ENCODE measurements around the gene LRP2. TPM values are rescaled to one million over a fixed set of nuclear protein-coding genes. Genes with fewer than 3 reads are reported as not detected.
"Not testable (repeated sequence)": the region's sequence is repeated elsewhere in the genome, so short reads cannot be mapped to it uniquely, and the experiment has no call there.

LRP2 gene
- total RNA-seq, result under 1 TPM; 0.04 to 0.07 TPM
- polyA plus RNA-seq, result not detected

- CTCF ChIA-PET, result no interaction called here
- peaks cover 31% of the 10 kb centered on the region for H3K27me3 ChIP-seq (ENCODE audit: insufficient read depth, low read length, poor library complexity, severe bottlenecking)
- Mint-ChIP-seq H3K4me1 (peaks cover 29 to 38% (median 38%) of the 10 kb centered on the region in 3 donors), H3K36me3 (peaks cover 0 to 2% (median 0%) of the 10 kb centered on the region in 3 donors), H3K27me3 (peaks cover 30 to 52% of the 10 kb centered on the region in 2 donors), H3K4me3 (peak within 1 kb of the TSS; percentile 86 to 98 (median 93)), H3K27ac (peak within 1 kb of the TSS in 7 of 8 donors; percentile 14 to 69 (median 49)), H3K9me3 (no peaks in the 10 kb centered on the region)
- H3K36me3 ChIP-seq (ENCODE audit: insufficient read depth, low read length), result no peaks in the 10 kb centered on the region
- H3K4me1 ChIP-seq (ENCODE audit: insufficient read depth, low read length), result peaks cover 20% of the 10 kb centered on the region
- DNase-seq, result peak; percentile 9 to 55 (median 19)
- H3K9me3 ChIP-seq (ENCODE audit: low read length), result no peaks in the 10 kb centered on the region
- H3K4me3 ChIP-seq (ENCODE audit: low read length), result peak within 1 kb of the TSS; percentile 71
- H3K27ac ChIP-seq (ENCODE audit: low read depth, low read length), result peak within 1 kb of the TSS; percentile 3
- POLR2A ChIA-PET, result no interaction called here
Observed at GRCh38 chr2:169362118-169362893, at the start of gene LRP2. Gene LRP2, minus strand, starts transcription at chr2:169362534. Its CDS starts 135 bp downstream, at chr2:169362399.

- H3K4me1 Mint-ChIP-seq, result no peaks in the 10 kb centered on the region
- no peak overlapping the region for H3K4me3 Mint-ChIP-seq
- no peaks in the 10 kb centered on the region for H3K36me3 ChIP-seq (ENCODE audit: insufficient read depth, low read length)
- no peak overlapping the region for H3K27ac Mint-ChIP-seq
- H3K27ac ChIP-seq (ENCODE audit: low read depth, low read length), result no peak overlapping the region
- no peaks in the 10 kb centered on the region for H3K27me3 ChIP-seq (ENCODE audit: insufficient read depth, low read length, poor library complexity, severe bottlenecking)
- H3K4me1 ChIP-seq (ENCODE audit: insufficient read depth, low read length), result no peaks in the 10 kb centered on the region
- H3K9me3 Mint-ChIP-seq, result peaks cover 0 to 4% (median 0%) of the 10 kb centered on the region in 5 donors
- POLR2A ChIA-PET, result no interaction called here
- CTCF ChIA-PET, result no interaction called here
- peaks cover 4 to 14% of the 10 kb centered on the region in 2 donors for H3K27me3 Mint-ChIP-seq
- H3K4me3 ChIP-seq (ENCODE audit: low read length), result no peak overlapping the region
- DNase-seq, result no peak
- H3K9me3 ChIP-seq (ENCODE audit: low read length), result no peaks in the 10 kb centered on the region
- H3K36me3 Mint-ChIP-seq, result no peaks in the 10 kb centered on the region
Observed at GRCh38 chr2:169406891-169407290, 44.6 kb upstream of the LRP2 start.

DNA sequence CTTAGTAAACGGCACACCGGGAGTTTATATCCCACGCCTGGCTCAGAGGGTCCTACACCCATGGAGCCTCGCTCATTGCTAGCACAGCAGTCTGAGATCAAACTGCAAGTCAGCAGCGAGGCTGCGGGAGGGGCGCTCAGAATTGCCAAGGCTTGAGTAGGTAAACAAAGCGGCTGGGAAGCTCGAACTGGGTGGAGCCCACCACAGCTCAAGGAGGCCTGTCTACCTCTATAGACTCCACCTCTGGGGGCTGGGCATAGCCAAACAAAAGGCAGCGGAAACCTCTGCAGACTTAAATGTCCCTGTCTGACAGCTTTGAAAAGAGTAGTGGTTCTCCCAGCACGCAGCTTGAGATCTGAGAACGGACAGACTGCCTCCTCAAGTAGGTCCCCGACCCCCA lies 37.2 kb upstream of the LRP2 start:
- DNase-seq; H3K9me3 Mint-ChIP-seq; H3K4me3 Mint-ChIP-seq; H3K36me3 ChIP-seq (ENCODE audit: insufficient read depth, low read length); H3K27ac Mint-ChIP-seq; CTCF ChIA-PET; H3K27ac ChIP-seq (ENCODE audit: low read depth, low read length); H3K9me3 ChIP-seq (ENCODE audit: low read length); H3K27me3 ChIP-seq (ENCODE audit: insufficient read depth, low read length, poor library complexity, severe bottlenecking); POLR2A ChIA-PET; H3K4me1 Mint-ChIP-seq; H3K4me1 ChIP-seq (ENCODE audit: insufficient read depth, low read length); H3K36me3 Mint-ChIP-seq; H3K4me3 ChIP-seq (ENCODE audit: low read length): not testable (repeated sequence)
- H3K27me3 Mint-ChIP-seq, result peaks cover 13 to 23% of the 10 kb centered on the region in 2 donors

DNA sequence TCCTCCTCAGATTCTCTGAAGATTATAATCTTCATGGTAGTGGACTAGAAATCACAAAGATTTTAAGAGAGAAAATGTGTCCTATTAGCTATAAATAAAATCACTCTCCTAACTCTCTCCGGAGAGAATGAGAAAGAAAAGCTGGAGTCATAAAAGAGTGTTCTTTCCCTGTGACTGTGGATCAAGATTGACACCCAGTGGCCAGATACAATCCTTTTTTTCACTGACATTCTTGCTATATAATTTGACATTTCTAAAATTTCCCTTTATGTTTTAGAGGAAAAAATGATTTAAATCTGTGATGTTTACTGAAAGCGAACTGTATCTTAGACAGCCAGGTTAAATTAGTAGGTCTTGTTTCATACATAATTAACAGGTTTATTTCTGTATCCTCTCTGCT lies 35.4 kb upstream of the LRP2 start:
- Histone ChIP-seq H3K27ac (ENCODE audit: low read depth, low read length) (no peak overlapping the region), H3K27me3 (ENCODE audit: insufficient read depth, low read length, poor library complexity, severe bottlenecking) (no peaks in the 10 kb centered on the region), H3K36me3 (ENCODE audit: insufficient read depth, low read length) (no peaks in the 10 kb centered on the region), H3K9me3 (ENCODE audit: low read length) (no peaks in the 10 kb centered on the region), H3K4me1 (ENCODE audit: insufficient read depth, low read length) (no peaks in the 10 kb centered on the region), H3K4me3 (ENCODE audit: low read length) (no peak overlapping the region)
- Mint-ChIP-seq H3K27me3 (peaks cover 11 to 35% of the 10 kb centered on the region in 2 donors), H3K4me1 (peaks cover 0 to 4% (median 0%) of the 10 kb centered on the region in 3 donors), H3K36me3 (no peaks in the 10 kb centered on the region), H3K27ac (no peak overlapping the region), H3K4me3 (no peak overlapping the region), H3K9me3 (peaks cover 0 to 2% (median 0%) of the 10 kb centered on the region in 5 donors)
- CTCF ChIA-PET, result interaction anchor here (0.7 kb wide), 1 partner anchor 112 kb away, joined by 3 read pairs; the partner anchor contains the start of gene KLHL41
- DNase-seq, result no peak
- POLR2A ChIA-PET, result no interaction called here

- Mint-ChIP-seq H3K4me1 (peaks cover 0 to 4% (median 0%) of the 10 kb centered on the region in 3 donors), H3K4me3 (no peak overlapping the region), H3K27me3 (peaks cover 12 to 38% of the 10 kb centered on the region in 2 donors), H3K9me3 (peaks cover 0 to 2% (median 0%) of the 10 kb centered on the region in 5 donors), H3K36me3 (no peaks in the 10 kb centered on the region), H3K27ac (no peak overlapping the region)
- H3K27ac ChIP-seq (ENCODE audit: low read depth, low read length), result no peak overlapping the region
- no peaks in the 10 kb centered on the region for H3K4me1 ChIP-seq (ENCODE audit: insufficient read depth, low read length)
- no peaks in the 10 kb centered on the region for H3K9me3 ChIP-seq (ENCODE audit: low read length)
- POLR2A ChIA-PET, result no interaction called here
- CTCF ChIA-PET, result no interaction called here
- DNase-seq, result no peak
- no peak overlapping the region for H3K4me3 ChIP-seq (ENCODE audit: low read length)
- no peaks in the 10 kb centered on the region for H3K27me3 ChIP-seq (ENCODE audit: insufficient read depth, low read length, poor library complexity, severe bottlenecking)
- no peaks in the 10 kb centered on the region for H3K36me3 ChIP-seq (ENCODE audit: insufficient read depth, low read length)
Observed at GRCh38 chr2:169395821-169396374, 33.6 kb upstream of the LRP2 start.

- Histone ChIP-seq H3K36me3 (ENCODE audit: insufficient read depth, low read length) (no peaks in the 10 kb centered on the region), H3K4me3 (ENCODE audit: low read length) (no peak overlapping the region), H3K4me1 (ENCODE audit: insufficient read depth, low read length) (no peaks in the 10 kb centered on the region), H3K27me3 (ENCODE audit: insufficient read depth, low read length, poor library complexity, severe bottlenecking) (no peaks in the 10 kb centered on the region), H3K27ac (ENCODE audit: low read depth, low read length) (no peak overlapping the region), H3K9me3 (ENCODE audit: low read length) (no peaks in the 10 kb centered on the region)
- ChIA-PET POLR2A (interaction anchor here (0.7 kb wide), 1 partner anchor 1548 kb away, joined by 3 read pairs; no protein-coding TSS in a partner anchor), CTCF (no interaction called here)
- Mint-ChIP-seq H3K9me3 (peaks cover 0 to 2% (median 0%) of the 10 kb centered on the region in 5 donors), H3K27ac (no peak overlapping the region), H3K27me3 (peaks cover 10 to 53% of the 10 kb centered on the region in 2 donors), H3K4me1 (peaks cover 0 to 4% (median 0%) of the 10 kb centered on the region in 3 donors), H3K36me3 (no peaks in the 10 kb centered on the region), H3K4me3 (no peak overlapping the region)
- no peak for DNase-seq
Observed at GRCh38 chr2:169393068-169393590, 30.8 kb upstream of the LRP2 start.

GRCh38 chr2:169391236-169391635 lies 28.9 kb upstream of the LRP2 start:
- Mint-ChIP-seq H3K9me3 (peaks cover 0 to 2% (median 0%) of the 10 kb centered on the region in 5 donors), H3K4me1 (peaks cover 0 to 4% (median 0%) of the 10 kb centered on the region in 3 donors), H3K4me3 (no peak overlapping the region), H3K27me3 (peaks cover 11 to 46% of the 10 kb centered on the region in 2 donors), H3K36me3 (no peaks in the 10 kb centered on the region), H3K27ac (no peak overlapping the region)
- Histone ChIP-seq H3K4me1 (ENCODE audit: insufficient read depth, low read length) (no peaks in the 10 kb centered on the region), H3K27me3 (ENCODE audit: insufficient read depth, low read length, poor library complexity, severe bottlenecking) (no peaks in the 10 kb centered on the region), H3K9me3 (ENCODE audit: low read length) (no peaks in the 10 kb centered on the region), H3K36me3 (ENCODE audit: insufficient read depth, low read length) (no peaks in the 10 kb centered on the region), H3K27ac (ENCODE audit: low read depth, low read length) (no peak overlapping the region), H3K4me3 (ENCODE audit: low read length) (no peak overlapping the region)
- ChIA-PET POLR2A (no interaction called here), CTCF (no interaction called here)
- no peak for DNase-seq

- Histone ChIP-seq H3K4me3 (ENCODE audit: low read length) (no peak overlapping the region), H3K4me1 (ENCODE audit: insufficient read depth, low read length) (no peaks in the 10 kb centered on the region), H3K27me3 (ENCODE audit: insufficient read depth, low read length, poor library complexity, severe bottlenecking) (no peaks in the 10 kb centered on the region), H3K9me3 (ENCODE audit: low read length) (no peaks in the 10 kb centered on the region), H3K27ac (ENCODE audit: low read depth, low read length) (no peak overlapping the region), H3K36me3 (ENCODE audit: insufficient read depth, low read length) (no peaks in the 10 kb centered on the region)
- no peaks in the 10 kb centered on the region for H3K36me3 Mint-ChIP-seq
- peaks cover 11 to 41% of the 10 kb centered on the region in 2 donors for H3K27me3 Mint-ChIP-seq
- no peak overlapping the region for H3K27ac Mint-ChIP-seq
- no peak overlapping the region for H3K4me3 Mint-ChIP-seq
- no peak for DNase-seq
- H3K4me1 Mint-ChIP-seq, result peaks cover 0 to 3% (median 0%) of the 10 kb centered on the region in 3 donors
- ChIA-PET POLR2A (no interaction called here), CTCF (no interaction called here)
- H3K9me3 Mint-ChIP-seq, result no peaks in the 10 kb centered on the region
Observed at GRCh38 chr2:169388161-169388560, 25.8 kb upstream of the LRP2 start.
